AG04449 (cell line): ENCODE results near the gene FAM222A.

Experiments
- CTCF ChIA-PET: fragments of 350-600 bp; formaldehyde crosslinking; extraction: SDS; loops from one replicate; lab custom pipeline; 2021; ENCODE audit warnings: antibody characterized with exemption; lab: Yijun Ruan, JAX
- POLR2A ChIA-PET: fragments of 400-600, 350-600 bp; formaldehyde crosslinking; extraction: SDS; loops from one replicate; lab custom pipeline; 2020; ENCODE audit warnings: antibody characterized with exemption, inconsistent platforms; lab: Yijun Ruan, JAX
- DNase-seq: peaks from one replicate; pipeline ENCODE4 v3.0.0-alpha.2; 2010; ENCODE audit warnings: low read depth, low spot score
- H3K4me3 ChIP-seq: 2 replicates; pipeline ENCODE4 v1.5.1; 2011; ENCODE audit warnings: low read depth, mild to moderate bottlenecking, control low read depth, low read length
- CTCF ChIP-seq: IDR thresholded peaks from one replicate; pipeline ENCODE4 v1.5.1; 2011; ENCODE audit warnings: mild to moderate bottlenecking, moderate library complexity, low read length, control low read depth, inconsistent platforms; ENCODE audit not compliant: insufficient read depth; ENCODE audit errors: missing control alignments

The FAM222A gene

GRCh38 chr12:109792992-109793391 is 79.4 kb downstream of the FAM222A start:
- no peak for DNase-seq
- TF ChIP-seq CTCF, result no peak
- H3K4me3 ChIP-seq, result no peak overlapping the region
- CTCF ChIA-PET, result interaction anchor here (0.9 to 5.1 kb wide), 2 partner anchors 12 to 18 kb away, joined by 3 to 57 read pairs; no protein-coding TSS in a partner anchor
- POLR2A ChIA-PET, result no interaction called here

- no peak for TF ChIP-seq CTCF
- DNase-seq, result no peak
- H3K4me3 ChIP-seq, result no peak overlapping the region
- ChIA-PET POLR2A (no interaction called here), CTCF (interaction anchor here (0.7 to 5.1 kb wide), 3 partner anchors 12 to 19 kb away, joined by 3 to 57 read pairs (median 3); no protein-coding TSS in a partner anchor)
These were observed 79.8 kb downstream of the FAM222A start for GRCh38 chr12:109793411-109793810.

- ChIA-PET CTCF (interaction anchor here (0.7 to 5.1 kb wide), 2 partner anchors 11 to 17 kb away, joined by 3 to 57 read pairs; no protein-coding TSS in a partner anchor), POLR2A (no interaction called here)
- no peak overlapping the region for H3K4me3 ChIP-seq
- no peak for DNase-seq
- TF ChIP-seq CTCF, result no peak
These were observed 80.3 kb downstream of the FAM222A start for GRCh38 chr12:109793826-109794501.

- no peak overlapping the region for H3K4me3 ChIP-seq
- POLR2A ChIA-PET, result no interaction called here
These were observed 81.4 kb downstream of the FAM222A start for GRCh38 chr12:109795023-109795422.

GRCh38 chr12:109796057-109796456 is 82.4 kb downstream of the FAM222A start:
- DNase-seq, result no peak
- ChIA-PET CTCF (interaction anchor here (0.8 to 5.1 kb wide), 8 partner anchors 9 to 279 kb away, joined by 3 to 57 read pairs (median 4); no protein-coding TSS in a partner anchor), POLR2A (no interaction called here)

More at GRCh38 chr12:109795023-109795422, 81.4 kb downstream of the FAM222A start:
- CTCF ChIA-PET, result interaction anchor here (0.8 to 5.1 kb wide), 7 partner anchors 10 to 278 kb away, joined by 3 to 57 read pairs (median 5); no protein-coding TSS in a partner anchor
- no peak for TF ChIP-seq CTCF
- DNase-seq, result no peak

More at GRCh38 chr12:109796057-109796456, 82.4 kb downstream of the FAM222A start:
- no peak for TF ChIP-seq CTCF
- no peak overlapping the region for H3K4me3 ChIP-seq
